Measurements from ENCODE around the gene RNF38. TPM values are rescaled to one million over a fixed set of nuclear protein-coding genes. Genes with fewer than 3 reads are reported as not detected.

RNF38 gene
- total and polyA plus RNA-seq, 2 experiments from 2014 or later = 13.7 to 61.9 TPM

- H3K4me3 Mint-ChIP-seq = no peak overlapping the region
- ATAC-seq (no peak), DNase-seq (ENCODE audit: low spot score) (no peak)
- peaks cover 7% of the 10 kb centered on the region for H4K20me1 ChIP-seq (replicated peaks; ENCODE audit: insufficient read depth)
- TF ChIP-seq CTCF (conservative IDR thresholded peaks at IDR 0.05; ENCODE audit: low read depth in 2 of 2) = no peak
- TF ChIP-seq JUNB (IDR thresholded peaks at IDR 0.05; ENCODE audit: unreplicated experiment) = no peak
- no peak for TF ChIP-seq CREB1 (CRISPR knock-in tag; IDR thresholded peaks at IDR 0.05; ENCODE audit: low read depth)
- TF ChIP-seq ETS1 (IDR thresholded peaks at IDR 0.05) = no peak
- TF ChIP-seq STAT1 (IDR thresholded peaks at IDR 0.05; ENCODE audit: unreplicated experiment) = no peak
- no peak for TF ChIP-seq ZNF331 (CRISPR knock-in tag; IDR thresholded peaks at IDR 0.05; ENCODE audit: low read depth)
- TF ChIP-seq ZNF114 (CRISPR knock-in tag; IDR thresholded peaks at IDR 0.05) = no peak
- TF ChIP-seq NANOG (IDR thresholded peaks at IDR 0.05; ENCODE audit: borderline replicate concordance) = no peak
- no peak for TF ChIP-seq EZH2 (IDR thresholded peaks at IDR 0.05; ENCODE audit: low read depth, unreplicated experiment)
- no peak for TF ChIP-seq EZH2phosphoT487 (IDR thresholded peaks at IDR 0.05; ENCODE audit: unreplicated experiment)
- no peak for TF ChIP-seq ZNF462 (CRISPR knock-in tag; IDR thresholded peaks at IDR 0.05)
- TF ChIP-seq POLR2AphosphoS5 (IDR thresholded peaks at IDR 0.05; ENCODE audit: low read depth) = no peak
- no peak for TF ChIP-seq REST (IDR thresholded peaks at IDR 0.05; ENCODE audit: unreplicated experiment)
- H3K4me1 Mint-ChIP-seq = no peaks in the 10 kb centered on the region; the same call in 2 of the 3 replicates
- no peak overlapping the region for H3K27ac Mint-ChIP-seq
- H3K36me3 ChIP-seq (ENCODE audit: insufficient read depth) = no peaks in the 10 kb centered on the region
- H3K4me3 ChIP-seq = no peak overlapping the region
- H3K9me3 Mint-ChIP-seq = no peaks in the 10 kb centered on the region
- no peak overlapping the region for H2AFZ ChIP-seq
- no peaks in the 10 kb centered on the region for H3K27me3 ChIP-seq (ENCODE audit: insufficient read depth)
- peaks cover 3% of the 10 kb centered on the region for H3K27me3 Mint-ChIP-seq (ENCODE audit: insufficient read depth, low read depth, poor library complexity)
- H3K4me2 ChIP-seq = no peak overlapping the region
- no peaks in the 10 kb centered on the region for H3K4me1 ChIP-seq (ENCODE audit: insufficient read depth)
- H3F3A ChIP-seq (replicated peaks; ENCODE audit: low read depth) = peaks cover 5% of the 10 kb centered on the region; the same call in 1 of the 2 replicates
- H3K36me3 Mint-ChIP-seq (ENCODE audit: low read depth) = peaks cover 15% of the 10 kb centered on the region; the same call in 1 of the 3 replicates
- H3K9me2 ChIP-seq (ENCODE audit: insufficient read depth) = no peaks in the 10 kb centered on the region
- no peaks in the 10 kb centered on the region for H3K79me2 ChIP-seq (replicated peaks; ENCODE audit: insufficient read depth)
- no peak overlapping the region; the same call in 1 of the 2 replicates for H3K27ac ChIP-seq (ENCODE audit: low read depth)
These were observed 68.1 kb downstream of the RNF38 start for GRCh38 chr9:36332006-36332405.

All from GM23338 (cell line).